SH-SY5Y (cell line): ENCODE data around the gene ICE2.

ENCODE experiments used
- GATA2 ChIP-seq: IDR thresholded peaks from 2 replicates; pipeline ENCODE4 v1.6.1; 2011; ENCODE audit warnings: mild to moderate bottlenecking, low read depth, low read length
- GATA3 ChIP-seq: IDR thresholded peaks from 2 replicates; pipeline ENCODE4 v1.6.1; 2011; ENCODE audit warnings: low read depth, mild to moderate bottlenecking, low read length, moderate library complexity

GRCh38 chr15:60425461-60425860 lies 53.5 kb downstream of the ICE2 start:
- TF ChIP-seq GATA2 (no peak), GATA3 (no peak)
